ENCODE measurements around the gene SMYD3. TPM values are rescaled to one million over a fixed set of nuclear protein-coding genes. Genes with fewer than 3 reads are reported as not detected.
A peak's percentile ranks its signal among the peaks of the same experiment; 100 is the strongest.
"Not testable (repeated sequence)": the region's sequence is repeated elsewhere in the genome, so short reads cannot be mapped to it uniquely, and the experiment has no call there.

The SMYD3 gene
- total RNA-seq, 1 donor from 2014 or later = 29.3 TPM

GRCh38 chr1:245742896-245743295 lies 764.2 kb downstream of the SMYD3 start:
- peak overlapping the region; percentile 42 for H3K27ac Mint-ChIP-seq (ENCODE audit: unreplicated experiment)
- H3K9me3 Mint-ChIP-seq (ENCODE audit: low read depth) = peaks cover 12% of the 10 kb centered on the region
- TF ChIP-seq, protein P1, sequence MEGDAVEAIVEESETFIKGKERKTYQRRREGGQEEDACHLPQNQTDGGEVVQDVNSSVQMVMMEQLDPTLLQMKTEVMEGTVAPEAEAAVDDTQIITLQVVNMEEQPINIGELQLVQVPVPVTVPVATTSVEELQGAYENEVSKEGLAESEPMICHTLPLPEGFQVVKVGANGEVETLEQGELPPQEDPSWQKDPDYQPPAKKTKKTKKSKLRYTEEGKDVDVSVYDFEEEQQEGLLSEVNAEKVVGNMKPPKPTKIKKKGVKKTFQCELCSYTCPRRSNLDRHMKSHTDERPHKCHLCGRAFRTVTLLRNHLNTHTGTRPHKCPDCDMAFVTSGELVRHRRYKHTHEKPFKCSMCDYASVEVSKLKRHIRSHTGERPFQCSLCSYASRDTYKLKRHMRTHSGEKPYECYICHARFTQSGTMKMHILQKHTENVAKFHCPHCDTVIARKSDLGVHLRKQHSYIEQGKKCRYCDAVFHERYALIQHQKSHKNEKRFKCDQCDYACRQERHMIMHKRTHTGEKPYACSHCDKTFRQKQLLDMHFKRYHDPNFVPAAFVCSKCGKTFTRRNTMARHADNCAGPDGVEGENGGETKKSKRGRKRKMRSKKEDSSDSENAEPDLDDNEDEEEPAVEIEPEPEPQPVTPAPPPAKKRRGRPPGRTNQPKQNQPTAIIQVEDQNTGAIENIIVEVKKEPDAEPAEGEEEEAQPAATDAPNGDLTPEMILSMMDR (IDR thresholded peaks at IDR 0.05) = no peak
- DNase-seq (ENCODE audit: low spot score) = no peak
- no peak overlapping the region for H3K4me3 Mint-ChIP-seq (ENCODE audit: unreplicated experiment)
- peaks cover 15% of the 10 kb centered on the region for H3K4me1 Mint-ChIP-seq (ENCODE audit: low read depth)
- H3K27me3 Mint-ChIP-seq (ENCODE audit: low read depth) = no peaks in the 10 kb centered on the region
- peaks cover 14% of the 10 kb centered on the region for H3K36me3 Mint-ChIP-seq (ENCODE audit: low read depth)

DNA sequence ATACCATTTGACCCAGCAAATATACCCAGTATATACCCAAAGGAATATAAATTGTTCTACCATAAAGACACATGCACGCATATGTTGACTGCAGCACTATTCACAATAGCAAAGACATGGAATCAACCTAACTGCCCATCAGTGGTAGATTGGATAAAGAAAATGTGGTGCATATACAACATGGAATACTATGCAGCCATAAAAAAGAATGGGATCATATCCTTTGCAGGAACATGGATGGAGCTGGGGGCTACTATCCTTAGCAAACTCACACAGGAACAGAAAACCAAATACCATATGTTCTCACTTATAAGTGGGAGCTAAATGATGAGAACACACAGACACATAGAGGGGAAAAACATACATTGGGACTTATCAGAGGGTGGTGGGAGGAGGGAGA lies 766.7 kb downstream of the SMYD3 start:
- not testable (repeated sequence) for H3K4me3 Mint-ChIP-seq (ENCODE audit: unreplicated experiment); H3K27me3 Mint-ChIP-seq (ENCODE audit: low read depth); H3K36me3 Mint-ChIP-seq (ENCODE audit: low read depth); H3K9me3 Mint-ChIP-seq (ENCODE audit: low read depth); H3K27ac Mint-ChIP-seq (ENCODE audit: unreplicated experiment); DNase-seq (ENCODE audit: low spot score)
- H3K4me1 Mint-ChIP-seq (ENCODE audit: low read depth) = peaks cover 16% of the 10 kb centered on the region

- no peak for DNase-seq (ENCODE audit: low spot score)
Observed at GRCh38 chr1:245730801-245731200, 776.3 kb downstream of the SMYD3 start.

DNA sequence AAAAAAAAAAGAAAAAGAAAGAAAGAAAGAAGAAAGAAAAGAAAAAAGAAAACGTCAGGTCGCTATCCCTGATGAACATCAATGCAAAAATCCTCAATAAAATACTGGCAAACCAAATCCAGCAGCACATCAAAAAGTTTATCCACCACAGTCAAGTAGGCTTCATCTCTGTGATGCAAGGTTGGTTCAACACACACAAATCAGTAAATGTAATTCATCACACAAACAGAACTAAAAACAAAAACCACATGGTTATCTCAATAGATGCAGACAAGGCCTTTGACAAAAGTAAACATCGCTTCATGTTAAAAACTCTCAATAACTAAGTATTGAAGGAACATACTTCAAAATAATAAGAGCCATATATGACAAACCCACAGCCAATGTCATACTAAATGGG lies 779.0 kb downstream of the SMYD3 start:
- not testable (repeated sequence) for H3K4me1 Mint-ChIP-seq (ENCODE audit: low read depth); H3K4me3 Mint-ChIP-seq (ENCODE audit: unreplicated experiment); H3K27ac Mint-ChIP-seq (ENCODE audit: unreplicated experiment); DNase-seq (ENCODE audit: low spot score); H3K27me3 Mint-ChIP-seq (ENCODE audit: low read depth)
- Mint-ChIP-seq H3K9me3 (ENCODE audit: low read depth) (peaks cover 67% of the 10 kb centered on the region), H3K36me3 (ENCODE audit: low read depth) (peaks cover 41% of the 10 kb centered on the region)

More at GRCh38 chr1:245730801-245731200, 776.3 kb downstream of the SMYD3 start:
- Mint-ChIP-seq H3K36me3 (ENCODE audit: low read depth) (peaks cover 39% of the 10 kb centered on the region), H3K4me3 (ENCODE audit: unreplicated experiment) (no peak overlapping the region), H3K27me3 (ENCODE audit: low read depth) (no peaks in the 10 kb centered on the region), H3K27ac (ENCODE audit: unreplicated experiment) (no peak overlapping the region), H3K9me3 (ENCODE audit: low read depth) (peaks cover 67% of the 10 kb centered on the region), H3K4me1 (ENCODE audit: low read depth) (peaks cover 8% of the 10 kb centered on the region)
- TF ChIP-seq, protein P1 (IDR thresholded peaks at IDR 0.05) = no peak

- H3K27ac Mint-ChIP-seq (ENCODE audit: unreplicated experiment) = no peak overlapping the region
- peaks cover under 1% of the 10 kb centered on the region for H3K4me1 Mint-ChIP-seq (ENCODE audit: low read depth)
- TF ChIP-seq, protein P1 (IDR thresholded peaks at IDR 0.05) = no peak
- H3K36me3 Mint-ChIP-seq (ENCODE audit: low read depth) = peaks cover 8% of the 10 kb centered on the region
- H3K9me3 Mint-ChIP-seq (ENCODE audit: low read depth) = peaks cover 13% of the 10 kb centered on the region
- no peak for DNase-seq (ENCODE audit: low spot score)
- no peaks in the 10 kb centered on the region for H3K27me3 Mint-ChIP-seq (ENCODE audit: low read depth)
- H3K4me3 Mint-ChIP-seq (ENCODE audit: unreplicated experiment) = no peak overlapping the region
Observed at GRCh38 chr1:245721488-245721887, 785.6 kb downstream of the SMYD3 start.

DNA sequence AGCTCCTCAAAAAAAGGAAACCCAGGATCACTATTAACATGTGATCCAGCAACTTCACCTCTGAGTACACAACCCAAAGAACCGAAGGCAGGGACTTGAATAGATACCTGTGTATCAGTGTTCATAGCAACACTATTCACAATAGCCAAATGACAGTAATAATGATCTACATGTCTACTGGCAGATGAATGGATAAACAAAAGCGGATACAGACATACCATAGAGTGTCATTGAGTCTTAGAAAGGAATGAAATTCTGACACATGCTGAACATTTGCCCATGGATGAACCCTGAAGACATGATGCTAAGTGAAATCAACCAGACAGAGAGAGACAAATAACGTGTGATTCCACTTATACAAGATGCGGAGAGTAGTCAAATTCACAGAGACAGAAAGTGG lies 788.1 kb downstream of the SMYD3 start:
- no peak overlapping the region for H3K4me3 Mint-ChIP-seq (ENCODE audit: unreplicated experiment)
- peaks cover 12% of the 10 kb centered on the region for H3K4me1 Mint-ChIP-seq (ENCODE audit: low read depth)
- DNase-seq (ENCODE audit: low spot score) = no peak
- H3K27me3 Mint-ChIP-seq (ENCODE audit: low read depth) = no peaks in the 10 kb centered on the region
- no peaks in the 10 kb centered on the region for H3K9me3 Mint-ChIP-seq (ENCODE audit: low read depth)
- H3K27ac Mint-ChIP-seq (ENCODE audit: unreplicated experiment) = no peak overlapping the region
- H3K36me3 Mint-ChIP-seq (ENCODE audit: low read depth) = peaks cover 4% of the 10 kb centered on the region
- TF ChIP-seq, protein P1 (IDR thresholded peaks at IDR 0.05) = no peak
